ENCODE data around the gene ZBTB20. TPM values are rescaled to one million over a fixed set of nuclear protein-coding genes. Genes with fewer than 3 reads are reported as not detected.

ZBTB20 gene
- total and polyA plus RNA-seq, 10 of the 15 experiments (the other 5 are each of a cell fraction or from before 2014, with no cell fraction given) = 0.20 to 5.5 (median 2.2) TPM

DNA sequence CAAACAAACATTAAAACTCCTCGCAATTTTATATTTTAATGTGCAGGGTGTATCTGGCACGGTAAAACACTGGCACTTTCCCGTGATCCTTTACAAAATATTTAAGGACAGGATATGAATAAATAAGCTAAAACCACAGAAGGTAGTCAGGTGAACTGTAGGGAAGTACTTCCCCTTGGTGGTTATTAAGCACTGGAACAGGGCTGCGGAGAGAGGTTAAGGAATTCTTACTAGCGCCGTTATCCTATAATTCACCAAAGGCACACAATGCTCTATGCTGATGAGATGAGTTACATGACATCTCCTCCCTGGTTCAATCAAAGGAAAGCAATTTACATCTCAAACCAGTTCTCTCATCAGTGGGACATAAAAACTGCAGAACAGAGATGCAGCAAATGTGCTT, 289.8 kb downstream of the ZBTB20 start (continued):
- TF ChIP-seq, protein P1, sequence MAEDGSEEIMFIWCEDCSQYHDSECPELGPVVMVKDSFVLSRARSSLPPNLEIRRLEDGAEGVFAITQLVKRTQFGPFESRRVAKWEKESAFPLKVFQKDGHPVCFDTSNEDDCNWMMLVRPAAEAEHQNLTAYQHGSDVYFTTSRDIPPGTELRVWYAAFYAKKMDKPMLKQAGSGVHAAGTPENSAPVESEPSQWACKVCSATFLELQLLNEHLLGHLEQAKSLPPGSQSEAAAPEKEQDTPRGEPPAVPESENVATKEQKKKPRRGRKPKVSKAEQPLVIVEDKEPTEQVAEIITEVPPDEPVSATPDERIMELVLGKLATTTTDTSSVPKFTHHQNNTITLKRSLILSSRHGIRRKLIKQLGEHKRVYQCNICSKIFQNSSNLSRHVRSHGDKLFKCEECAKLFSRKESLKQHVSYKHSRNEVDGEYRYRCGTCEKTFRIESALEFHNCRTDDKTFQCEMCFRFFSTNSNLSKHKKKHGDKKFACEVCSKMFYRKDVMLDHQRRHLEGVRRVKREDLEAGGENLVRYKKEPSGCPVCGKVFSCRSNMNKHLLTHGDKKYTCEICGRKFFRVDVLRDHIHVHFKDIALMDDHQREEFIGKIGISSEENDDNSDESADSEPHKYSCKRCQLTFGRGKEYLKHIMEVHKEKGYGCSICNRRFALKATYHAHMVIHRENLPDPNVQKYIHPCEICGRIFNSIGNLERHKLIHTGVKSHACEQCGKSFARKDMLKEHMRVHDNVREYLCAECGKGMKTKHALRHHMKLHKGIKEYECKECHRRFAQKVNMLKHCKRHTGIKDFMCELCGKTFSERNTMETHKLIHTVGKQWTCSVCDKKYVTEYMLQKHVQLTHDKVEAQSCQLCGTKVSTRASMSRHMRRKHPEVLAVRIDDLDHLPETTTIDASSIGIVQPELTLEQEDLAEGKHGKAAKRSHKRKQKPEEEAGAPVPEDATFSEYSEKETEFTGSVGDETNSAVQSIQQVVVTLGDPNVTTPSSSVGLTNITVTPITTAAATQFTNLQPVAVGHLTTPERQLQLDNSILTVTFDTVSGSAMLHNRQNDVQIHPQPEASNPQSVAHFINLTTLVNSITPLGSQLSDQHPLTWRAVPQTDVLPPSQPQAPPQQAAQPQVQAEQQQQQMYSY (CRISPR knock-in tag; IDR thresholded peaks at IDR 0.05) = no peak
- TF ChIP-seq ASH2L (IDR thresholded peaks at IDR 0.05; ENCODE audit: borderline replicate concordance, low read depth) (no peak), WRNIP1 (IDR thresholded peaks at IDR 0.05; ENCODE audit: borderline replicate concordance, low read depth, low read length) (no peak), POLR2AphosphoS5 (IDR thresholded peaks at IDR 0.05; ENCODE audit: low read length) (no peak), CREM (IDR thresholded peaks at IDR 0.05; ENCODE audit: low read depth) (no peak), ZNF24 (IDR thresholded peaks at IDR 0.05) (no peak)

DNA sequence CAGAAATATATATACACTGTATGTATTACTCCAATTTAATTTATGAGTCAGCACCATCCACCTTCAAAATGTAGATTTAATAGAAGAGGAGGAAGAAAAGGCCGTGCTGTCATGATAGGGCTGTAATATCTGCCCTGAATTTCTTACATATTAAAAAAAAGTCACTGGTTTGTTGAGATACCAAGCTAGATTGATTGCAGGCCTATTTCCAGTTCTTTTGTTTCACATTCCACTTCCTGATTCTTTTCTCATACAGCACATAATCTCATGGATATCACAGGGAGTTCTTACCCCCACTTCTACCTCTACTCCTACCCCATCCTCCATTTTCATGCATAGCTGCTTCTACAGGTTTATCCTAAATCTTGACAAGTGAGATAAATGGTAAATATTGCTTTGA, 290.3 kb downstream of the ZBTB20 start:
- ATAC-seq (no peak), FAIRE-seq (peak; percentile 18), DNase-seq (ENCODE audit: low read depth, low spot score) (no peak)
- no peak overlapping the region for H3K4me2 ChIP-seq (ENCODE audit: control insufficient read depth, insufficient read depth)
- POLR2A ChIA-PET = no interaction called here
- in situ Hi-C loops (cut with MboI) = no loop called here
- H3K27ac ChIP-seq (ENCODE audit: control insufficient read depth, insufficient read depth) = no peak overlapping the region
- RAD21 ChIA-PET (ENCODE audit: unreplicated experiment) = no interaction called here
- peaks cover 7% of the 10 kb centered on the region; the same call in 1 of the 2 replicates for H3K4me1 ChIP-seq (ENCODE audit: control insufficient read depth, insufficient read depth, low read length)
- H3K27me3 ChIP-seq (replicated peaks in 1 of 2; ENCODE audit: control insufficient read depth in 2 of 2, insufficient read depth in 2 of 2, low read length in 1 of 2) = no peaks in the 10 kb centered on the region
- SMC1A ChIA-PET (ENCODE audit: uncharacterized antibody, unreplicated experiment) = interaction anchor here (1.2 to 2.7 kb wide), 2 partner anchors 11 to 18 kb away, joined by 3 to 18 read pairs; no protein-coding TSS in a partner anchor
- no peaks in the 10 kb centered on the region for H3K36me3 ChIP-seq (ENCODE audit: control insufficient read depth in 2 of 2, insufficient read depth in 2 of 2, low read length in 1 of 2)
- H3K4me3 ChIP-seq = no peak overlapping the region
- CTCF ChIA-PET = no interaction called here
- no peaks in the 10 kb centered on the region for H3K79me2 ChIP-seq (ENCODE audit: control insufficient read depth, insufficient read depth, low read length)
- no peak for TF ChIP-seq TCF12 (IDR thresholded peaks at IDR 0.05; ENCODE audit: low read depth, low read length)
- TF ChIP-seq, protein P2, sequence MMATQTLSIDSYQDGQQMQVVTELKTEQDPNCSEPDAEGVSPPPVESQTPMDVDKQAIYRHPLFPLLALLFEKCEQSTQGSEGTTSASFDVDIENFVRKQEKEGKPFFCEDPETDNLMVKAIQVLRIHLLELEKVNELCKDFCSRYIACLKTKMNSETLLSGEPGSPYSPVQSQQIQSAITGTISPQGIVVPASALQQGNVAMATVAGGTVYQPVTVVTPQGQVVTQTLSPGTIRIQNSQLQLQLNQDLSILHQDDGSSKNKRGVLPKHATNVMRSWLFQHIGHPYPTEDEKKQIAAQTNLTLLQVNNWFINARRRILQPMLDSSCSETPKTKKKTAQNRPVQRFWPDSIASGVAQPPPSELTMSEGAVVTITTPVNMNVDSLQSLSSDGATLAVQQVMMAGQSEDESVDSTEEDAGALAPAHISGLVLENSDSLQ (IDR thresholded peaks at IDR 0.05) = no peak
- H2AFZ ChIP-seq (ENCODE audit: control insufficient read depth, low read depth, low read length) = no peak overlapping the region
- 47% methylated on average over 1 of the region's 1 CpG for WGBS (ENCODE audit: insufficient coverage, insufficient replicate concordance, low lambda C conversion rate, missing lambda C conversion rate)
- no TSS peak for BruUV-seq (replicated peaks)
- H4K20me1 ChIP-seq (ENCODE audit: control insufficient read depth, insufficient read depth) = no peaks in the 10 kb centered on the region
- no peak overlapping the region for H3K9ac ChIP-seq (ENCODE audit: control insufficient read depth, insufficient read depth, low read length)
- intact Hi-C loops (cut with micrococcal nuclease; ENCODE audit: unreplicated experiment) = no loop called here
- H3K9me3 ChIP-seq (replicated peaks; ENCODE audit: control insufficient read depth, insufficient read depth, low read length) = no peaks in the 10 kb centered on the region
